Vagina (tissue), 2 donors: ENCODE results near the gene C14orf119.

Experiments used
- CTCF ChIP-seq, 3 experiments: fragments of 450-650 bp in 2 of 3; fragments of 200-600 bp in 1 of 3; sonication (generic) in 1 of 3; IDR thresholded peaks; one replicate each; pipeline ENCODE4 v1.5.1; 2017 to 2019; ENCODE audit warnings: antibody characterized with exemption in 3 of 3, mild to moderate bottlenecking in 2 of 3, moderate library complexity in 2 of 3
- POLR2A ChIP-seq, 2 donors: fragments of 450-650 bp; IDR thresholded peaks; one replicate each; pipeline ENCODE4 v1.6.1; 2017; ENCODE audit warnings: antibody characterized with exemption in 2 of 2, mild to moderate bottlenecking in 2 of 2, moderate library complexity in 2 of 2
- POLR2AphosphoS5 ChIP-seq, 2 donors: sonication (generic); formaldehyde crosslinking; IDR thresholded peaks; one replicate each; pipeline ENCODE4 v1.9.0; 2017; ENCODE audit warnings: antibody characterized with exemption in 2 of 2, mild to moderate bottlenecking in 2 of 2, low read depth in 1 of 2; ENCODE audit not compliant: insufficient read depth in 1 of 2

DNA sequence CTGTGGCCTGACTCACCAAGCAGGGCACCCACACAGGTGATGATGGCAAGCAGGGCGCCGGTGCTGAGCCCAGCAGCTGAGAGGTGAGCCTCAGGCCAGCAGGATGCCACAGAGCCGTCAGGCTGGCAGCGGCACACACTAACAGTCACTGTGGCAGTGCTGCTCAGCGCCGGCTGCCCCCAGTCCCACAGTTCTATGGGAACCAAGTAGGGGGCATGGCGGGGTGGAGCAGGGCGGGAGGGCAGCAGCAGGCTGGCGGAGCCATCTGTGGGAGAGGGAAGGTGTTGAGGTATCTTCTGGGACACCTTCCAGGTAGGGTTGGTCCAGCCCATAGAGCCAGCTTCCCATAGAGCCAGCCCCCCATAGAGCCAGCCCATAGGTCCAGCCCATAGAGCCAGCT is 46.3 kb upstream of the C14orf119 start:
- TF ChIP-seq CTCF (IDR thresholded peaks at IDR 0.05) (no peak), POLR2A (IDR thresholded peaks at IDR 0.05) (no peak), POLR2AphosphoS5 (IDR thresholded peaks at IDR 0.05; ENCODE audit: insufficient read depth in 1 of 2, low read depth in 1 of 2) (no peak)
